WTC11 (cell line): ENCODE data around the gene PCSK7. TPM values are rescaled to one million over a fixed set of nuclear protein-coding genes. Genes with fewer than 3 reads are reported as not detected.

ENCODE experiments used
- ATAC-seq: fragments of 200-7000 bp; cut with Tn5 transposase; 2 replicates; pipeline ENCODE4 v1.10.0; 2021; ENCODE audit warnings: mild to moderate bottlenecking, moderate library complexity
- CTCF ChIA-PET: fragments of 300-600 bp; sonication (Branson Sonifier 250); formaldehyde crosslinking; loops from one replicate; lab custom pipeline; 2021; ENCODE audit warnings: antibody characterized with exemption; lab: Charles Lee
- POLR2A ChIA-PET: fragments of 350-600 bp; sonication (Branson Sonifier 250); formaldehyde crosslinking; loops from one replicate; lab custom pipeline; 2021; ENCODE audit warnings: antibody characterized with exemption; lab: Charles Lee
- DNase-seq: peaks from one replicate; pipeline ENCODE4 v3.0.0; 2021; ENCODE audit warnings: low spot score
- H3K27ac Mint-ChIP-seq: 2 replicates; pipeline ENCODE4 v1.8.0; 2021; ENCODE audit warnings: mixed read lengths
- H3K27me3 Mint-ChIP-seq: 2 replicates; pipeline ENCODE4 v1.8.0; 2021; ENCODE audit warnings: low read depth, mild to moderate bottlenecking, moderate library complexity, mixed read lengths
- H3K36me3 Mint-ChIP-seq: 2 replicates; pipeline ENCODE4 v1.8.0; 2021; ENCODE audit warnings: mixed read lengths
- H3K4me1 Mint-ChIP-seq: 2 replicates; pipeline ENCODE4 v1.8.0; 2022; ENCODE audit warnings: mixed read lengths
- H3K4me3 Mint-ChIP-seq: 2 replicates; pipeline ENCODE4 v1.8.0; 2021; ENCODE audit warnings: mild to moderate bottlenecking, moderate library complexity, mixed read lengths
- H3K9me3 Mint-ChIP-seq: 2 replicates; pipeline ENCODE4 v1.8.0; 2021; ENCODE audit warnings: mixed read lengths
- ATF1 ChIP-seq: sonication (generic); formaldehyde crosslinking; IDR thresholded peaks from 2 replicates; pipeline ENCODE4 v1.8.1; 2023; ENCODE audit warnings: mild to moderate bottlenecking, moderate library complexity, missing genetic modification reagents
- CBFB ChIP-seq: sonication (generic); formaldehyde crosslinking; IDR thresholded peaks from 2 replicates; pipeline ENCODE4 v1.8.1; 2022; ENCODE audit warnings: mild to moderate bottlenecking, low read depth, missing genetic modification reagents
- FOXJ3 ChIP-seq: sonication (generic); formaldehyde crosslinking; IDR thresholded peaks from 2 replicates; pipeline ENCODE4 v1.9.0; 2021; ENCODE audit warnings: missing genetic modification reagents, mild to moderate bottlenecking, borderline replicate concordance
- SMAD3 ChIP-seq: sonication (generic); formaldehyde crosslinking; IDR thresholded peaks from 2 replicates; pipeline ENCODE4 v1.8.0; 2022; ENCODE audit warnings: missing genetic modification reagents, mild to moderate bottlenecking, borderline replicate concordance
- SOX15 ChIP-seq: fragments of 250-450 bp; sonication (Bioruptor Pico); IDR thresholded peaks from 2 replicates; pipeline ENCODE4 v1.9.0; 2021; ENCODE audit warnings: mild to moderate bottlenecking
- TCF7 ChIP-seq: sonication (generic); formaldehyde crosslinking; IDR thresholded peaks from 2 replicates; pipeline ENCODE4 v1.8.0; 2022; ENCODE audit warnings: mild to moderate bottlenecking, low read depth, missing genetic modification reagents, moderate library complexity
- TP53 ChIP-seq: sonication (generic); formaldehyde crosslinking; IDR thresholded peaks from 2 replicates; pipeline ENCODE4 v1.8.1; 2023; ENCODE audit warnings: mild to moderate bottlenecking, missing genetic modification reagents
- ZNF263 ChIP-seq: sonication (generic); formaldehyde crosslinking; IDR thresholded peaks from 2 replicates; pipeline ENCODE4 v1.8.1; 2022; ENCODE audit warnings: low read depth, mild to moderate bottlenecking, moderate library complexity, missing genetic modification reagents
- ZNF317 ChIP-seq: sonication (generic); formaldehyde crosslinking; IDR thresholded peaks from 2 replicates; pipeline ENCODE4 v1.8.1; 2023; ENCODE audit warnings: low read depth, mild to moderate bottlenecking, moderate library complexity, missing genetic modification reagents, borderline replicate concordance
- ZNF671 ChIP-seq: fragments of 250-450 bp; sonication (Bioruptor Pico); IDR thresholded peaks from 2 replicates; pipeline ENCODE4 v1.8.0; 2021; ENCODE audit warnings: mild to moderate bottlenecking
- total RNA-seq: library from RNA; stranded (reverse); gene quantifications from 3 replicates; pipeline ENCODE4 v1.2.3, GENCODE V29; 2021
- TF ChIP-seq, protein P1 (sequence below): sonication (generic); formaldehyde crosslinking; IDR thresholded peaks from 2 replicates; pipeline ENCODE4 v1.8.0; 2023; ENCODE audit warnings: missing genetic modification reagents
- TF ChIP-seq, protein P2 (sequence below): fragments of 250-450 bp; sonication (Bioruptor Pico); IDR thresholded peaks from 2 replicates; pipeline ENCODE4 v1.9.0; 2021; ENCODE audit warnings: mild to moderate bottlenecking, borderline replicate concordance
- TF ChIP-seq, protein P3 (sequence below): sonication (generic); formaldehyde crosslinking; IDR thresholded peaks from 2 replicates; pipeline ENCODE4 v1.8.1; 2023; ENCODE audit warnings: mild to moderate bottlenecking, missing genetic modification reagents, moderate library complexity
- TF ChIP-seq, protein P4 (sequence below): sonication (generic); formaldehyde crosslinking; IDR thresholded peaks from 2 replicates; pipeline ENCODE4 v1.8.0; 2022; ENCODE audit warnings: mild to moderate bottlenecking, missing genetic modification reagents
- TF ChIP-seq, protein P5 (sequence below): sonication (generic); formaldehyde crosslinking; IDR thresholded peaks from 2 replicates; pipeline ENCODE4 v1.8.1; 2023; ENCODE audit warnings: mild to moderate bottlenecking, missing genetic modification reagents
- TF ChIP-seq, protein P6 (sequence below): sonication (generic); formaldehyde crosslinking; IDR thresholded peaks from 2 replicates; pipeline ENCODE4 v1.8.0; 2023; ENCODE audit warnings: missing genetic modification reagents, mild to moderate bottlenecking, borderline replicate concordance
- TF ChIP-seq, protein P7 (sequence below): sonication (generic); formaldehyde crosslinking; IDR thresholded peaks from 2 replicates; pipeline ENCODE4 v1.8.1; 2023; ENCODE audit warnings: mild to moderate bottlenecking, moderate library complexity, missing genetic modification reagents

Gene PCSK7
- total RNA-seq, 1 experiment from 2014 or later = 48.9 TPM

DNA sequence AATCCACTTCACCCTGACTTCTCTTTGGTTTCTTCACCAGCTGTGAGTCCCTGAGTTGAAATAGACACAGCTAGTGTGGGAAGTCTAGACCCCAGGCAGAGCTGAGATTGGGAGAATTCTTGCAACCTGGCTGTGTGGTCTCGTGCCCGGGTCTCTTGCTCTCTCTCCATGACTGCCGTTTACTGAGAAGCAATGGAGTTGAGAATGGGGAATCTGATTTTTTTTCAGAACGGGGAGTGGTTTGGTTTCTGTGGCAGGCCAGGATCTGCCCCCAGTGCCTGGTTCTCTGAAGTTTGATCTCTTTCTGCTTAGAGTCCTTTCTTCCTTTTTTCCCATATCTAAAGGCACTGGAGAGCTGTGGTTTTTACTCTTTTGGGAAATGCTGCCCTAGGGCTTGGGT is 51.9 kb downstream of the PCSK7 start:
- POLR2A ChIA-PET = interaction anchor here (0.9 to 2.3 kb wide), 4 partner anchors 20 to 36 kb away, joined by 3 to 17 read pairs (median 8); partner anchors contain the start of genes PAFAH1B2 and TAGLN
- CTCF ChIA-PET = interaction anchor here (0.6 to 5.6 kb wide), 25 partner anchors 8 to 437 kb away, joined by 3 to 68 read pairs (median 6); partner anchors contain the start of genes APOA5, BACE1, BUD13 and PAFAH1B2
- peaks cover 7% of the 10 kb centered on the region; the same call in 1 of the 2 replicates for H3K36me3 Mint-ChIP-seq
- peak overlapping the region; percentile 92 for H3K4me3 Mint-ChIP-seq
- H3K4me1 Mint-ChIP-seq = peaks cover 26% of the 10 kb centered on the region
- DNase-seq = no peak
- 0 out of 2 replicates have a peak overlapping the region, but pooled peaks have one; percentile 47 for H3K27ac Mint-ChIP-seq
- ATAC-seq = no peak
- no peaks in the 10 kb centered on the region for H3K9me3 Mint-ChIP-seq
- peaks cover 6% of the 10 kb centered on the region for H3K27me3 Mint-ChIP-seq
- no peak for TF ChIP-seq ZNF671
- no peak for TF ChIP-seq SOX15
- no peak for TF ChIP-seq ATF1 (CRISPR knock-in tag)
- TF ChIP-seq CBFB = no peak
- no peak for TF ChIP-seq ZNF263
- TF ChIP-seq, protein P1, sequence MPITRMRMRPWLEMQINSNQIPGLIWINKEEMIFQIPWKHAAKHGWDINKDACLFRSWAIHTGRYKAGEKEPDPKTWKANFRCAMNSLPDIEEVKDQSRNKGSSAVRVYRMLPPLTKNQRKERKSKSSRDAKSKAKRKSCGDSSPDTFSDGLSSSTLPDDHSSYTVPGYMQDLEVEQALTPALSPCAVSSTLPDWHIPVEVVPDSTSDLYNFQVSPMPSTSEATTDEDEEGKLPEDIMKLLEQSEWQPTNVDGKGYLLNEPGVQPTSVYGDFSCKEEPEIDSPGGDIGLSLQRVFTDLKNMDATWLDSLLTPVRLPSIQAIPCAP (CRISPR knock-in tag) = no peak
- TF ChIP-seq FOXJ3 = no peak
- TF ChIP-seq, protein P2, sequence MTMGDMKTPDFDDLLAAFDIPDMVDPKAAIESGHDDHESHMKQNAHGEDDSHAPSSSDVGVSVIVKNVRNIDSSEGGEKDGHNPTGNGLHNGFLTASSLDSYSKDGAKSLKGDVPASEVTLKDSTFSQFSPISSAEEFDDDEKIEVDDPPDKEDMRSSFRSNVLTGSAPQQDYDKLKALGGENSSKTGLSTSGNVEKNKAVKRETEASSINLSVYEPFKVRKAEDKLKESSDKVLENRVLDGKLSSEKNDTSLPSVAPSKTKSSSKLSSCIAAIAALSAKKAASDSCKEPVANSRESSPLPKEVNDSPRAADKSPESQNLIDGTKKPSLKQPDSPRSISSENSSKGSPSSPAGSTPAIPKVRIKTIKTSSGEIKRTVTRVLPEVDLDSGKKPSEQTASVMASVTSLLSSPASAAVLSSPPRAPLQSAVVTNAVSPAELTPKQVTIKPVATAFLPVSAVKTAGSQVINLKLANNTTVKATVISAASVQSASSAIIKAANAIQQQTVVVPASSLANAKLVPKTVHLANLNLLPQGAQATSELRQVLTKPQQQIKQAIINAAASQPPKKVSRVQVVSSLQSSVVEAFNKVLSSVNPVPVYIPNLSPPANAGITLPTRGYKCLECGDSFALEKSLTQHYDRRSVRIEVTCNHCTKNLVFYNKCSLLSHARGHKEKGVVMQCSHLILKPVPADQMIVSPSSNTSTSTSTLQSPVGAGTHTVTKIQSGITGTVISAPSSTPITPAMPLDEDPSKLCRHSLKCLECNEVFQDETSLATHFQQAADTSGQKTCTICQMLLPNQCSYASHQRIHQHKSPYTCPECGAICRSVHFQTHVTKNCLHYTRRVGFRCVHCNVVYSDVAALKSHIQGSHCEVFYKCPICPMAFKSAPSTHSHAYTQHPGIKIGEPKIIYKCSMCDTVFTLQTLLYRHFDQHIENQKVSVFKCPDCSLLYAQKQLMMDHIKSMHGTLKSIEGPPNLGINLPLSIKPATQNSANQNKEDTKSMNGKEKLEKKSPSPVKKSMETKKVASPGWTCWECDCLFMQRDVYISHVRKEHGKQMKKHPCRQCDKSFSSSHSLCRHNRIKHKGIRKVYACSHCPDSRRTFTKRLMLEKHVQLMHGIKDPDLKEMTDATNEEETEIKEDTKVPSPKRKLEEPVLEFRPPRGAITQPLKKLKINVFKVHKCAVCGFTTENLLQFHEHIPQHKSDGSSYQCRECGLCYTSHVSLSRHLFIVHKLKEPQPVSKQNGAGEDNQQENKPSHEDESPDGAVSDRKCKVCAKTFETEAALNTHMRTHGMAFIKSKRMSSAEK (CRISPR knock-in tag) = no peak
- TF ChIP-seq, protein P3, sequence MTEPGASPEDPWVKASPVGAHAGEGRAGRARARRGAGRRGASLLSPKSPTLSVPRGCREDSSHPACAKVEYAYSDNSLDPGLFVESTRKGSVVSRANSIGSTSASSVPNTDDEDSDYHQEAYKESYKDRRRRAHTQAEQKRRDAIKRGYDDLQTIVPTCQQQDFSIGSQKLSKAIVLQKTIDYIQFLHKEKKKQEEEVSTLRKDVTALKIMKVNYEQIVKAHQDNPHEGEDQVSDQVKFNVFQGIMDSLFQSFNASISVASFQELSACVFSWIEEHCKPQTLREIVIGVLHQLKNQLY = no peak
- TF ChIP-seq, protein P4, sequence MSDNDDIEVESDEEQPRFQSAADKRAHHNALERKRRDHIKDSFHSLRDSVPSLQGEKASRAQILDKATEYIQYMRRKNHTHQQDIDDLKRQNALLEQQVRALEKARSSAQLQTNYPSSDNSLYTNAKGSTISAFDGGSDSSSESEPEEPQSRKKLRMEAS = no peak
- no peak for TF ChIP-seq TP53 (CRISPR knock-in tag)
- TF ChIP-seq, protein P5, sequence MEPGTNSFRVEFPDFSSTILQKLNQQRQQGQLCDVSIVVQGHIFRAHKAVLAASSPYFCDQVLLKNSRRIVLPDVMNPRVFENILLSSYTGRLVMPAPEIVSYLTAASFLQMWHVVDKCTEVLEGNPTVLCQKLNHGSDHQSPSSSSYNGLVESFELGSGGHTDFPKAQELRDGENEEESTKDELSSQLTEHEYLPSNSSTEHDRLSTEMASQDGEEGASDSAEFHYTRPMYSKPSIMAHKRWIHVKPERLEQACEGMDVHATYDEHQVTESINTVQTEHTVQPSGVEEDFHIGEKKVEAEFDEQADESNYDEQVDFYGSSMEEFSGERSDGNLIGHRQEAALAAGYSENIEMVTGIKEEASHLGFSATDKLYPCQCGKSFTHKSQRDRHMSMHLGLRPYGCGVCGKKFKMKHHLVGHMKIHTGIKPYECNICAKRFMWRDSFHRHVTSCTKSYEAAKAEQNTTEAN (CRISPR knock-in tag) = no peak

DNA sequence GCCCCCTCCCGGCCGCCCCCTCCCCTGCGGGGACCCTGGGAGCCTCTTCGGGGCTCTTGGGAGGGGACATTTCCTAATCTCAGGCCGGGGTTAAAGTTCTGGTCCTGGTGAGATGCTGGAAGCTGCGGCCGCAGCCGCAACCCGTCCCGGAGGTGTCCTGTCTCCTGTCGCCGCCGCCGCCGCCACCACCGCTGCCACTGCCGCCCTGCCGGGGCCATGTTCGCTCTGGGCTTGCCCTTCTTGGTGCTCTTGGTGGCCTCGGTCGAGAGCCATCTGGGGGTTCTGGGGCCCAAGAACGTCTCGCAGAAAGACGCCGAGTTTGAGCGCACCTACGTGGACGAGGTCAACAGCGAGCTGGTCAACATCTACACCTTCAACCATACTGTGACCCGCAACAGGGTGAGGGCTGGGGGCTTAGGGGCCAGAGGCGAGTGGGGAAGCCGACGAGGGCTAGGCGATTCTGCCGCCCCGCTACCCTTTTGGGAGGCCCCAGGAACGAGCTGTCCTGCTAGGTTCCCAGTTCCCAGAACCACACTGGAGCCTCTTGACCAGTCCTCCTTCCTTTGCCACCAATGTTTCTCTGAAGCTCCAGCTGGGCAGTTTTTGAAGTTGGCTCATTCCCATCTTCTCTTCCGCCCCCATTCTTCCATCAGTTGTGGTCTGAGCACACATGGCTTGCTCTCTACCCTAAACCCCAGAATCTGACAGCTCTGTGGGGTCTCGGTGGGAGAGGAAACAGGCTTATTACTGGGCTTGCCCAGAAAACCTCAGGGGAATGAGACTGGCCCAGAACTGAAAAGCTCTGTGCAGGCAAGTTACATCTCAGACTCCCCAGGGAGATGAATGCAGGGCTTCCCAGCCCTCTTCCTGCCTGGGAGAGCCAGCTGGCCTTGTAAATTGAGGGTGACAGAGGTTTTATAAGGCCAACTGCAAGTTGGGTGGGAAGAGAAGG is 52.5 kb downstream of the PCSK7 start:
- H3K36me3 Mint-ChIP-seq = peaks cover 7% of the 10 kb centered on the region; the same call in 1 of the 2 replicates
- ChIA-PET CTCF (interaction anchor here (0.7 to 5.6 kb wide), 25 partner anchors 7 to 437 kb away, joined by 3 to 68 read pairs (median 6); partner anchors contain the start of genes APOA5, BACE1, BUD13 and PAFAH1B2), POLR2A (interaction anchor here (0.9 to 2.3 kb wide), 10 partner anchors 12 to 52 kb away, joined by 3 to 17 read pairs (median 4); partner anchors contain the start of genes PAFAH1B2, PCSK7 and TAGLN)
- no peak for TF ChIP-seq TCF7 (CRISPR knock-in tag)
- TF ChIP-seq, protein P6, sequence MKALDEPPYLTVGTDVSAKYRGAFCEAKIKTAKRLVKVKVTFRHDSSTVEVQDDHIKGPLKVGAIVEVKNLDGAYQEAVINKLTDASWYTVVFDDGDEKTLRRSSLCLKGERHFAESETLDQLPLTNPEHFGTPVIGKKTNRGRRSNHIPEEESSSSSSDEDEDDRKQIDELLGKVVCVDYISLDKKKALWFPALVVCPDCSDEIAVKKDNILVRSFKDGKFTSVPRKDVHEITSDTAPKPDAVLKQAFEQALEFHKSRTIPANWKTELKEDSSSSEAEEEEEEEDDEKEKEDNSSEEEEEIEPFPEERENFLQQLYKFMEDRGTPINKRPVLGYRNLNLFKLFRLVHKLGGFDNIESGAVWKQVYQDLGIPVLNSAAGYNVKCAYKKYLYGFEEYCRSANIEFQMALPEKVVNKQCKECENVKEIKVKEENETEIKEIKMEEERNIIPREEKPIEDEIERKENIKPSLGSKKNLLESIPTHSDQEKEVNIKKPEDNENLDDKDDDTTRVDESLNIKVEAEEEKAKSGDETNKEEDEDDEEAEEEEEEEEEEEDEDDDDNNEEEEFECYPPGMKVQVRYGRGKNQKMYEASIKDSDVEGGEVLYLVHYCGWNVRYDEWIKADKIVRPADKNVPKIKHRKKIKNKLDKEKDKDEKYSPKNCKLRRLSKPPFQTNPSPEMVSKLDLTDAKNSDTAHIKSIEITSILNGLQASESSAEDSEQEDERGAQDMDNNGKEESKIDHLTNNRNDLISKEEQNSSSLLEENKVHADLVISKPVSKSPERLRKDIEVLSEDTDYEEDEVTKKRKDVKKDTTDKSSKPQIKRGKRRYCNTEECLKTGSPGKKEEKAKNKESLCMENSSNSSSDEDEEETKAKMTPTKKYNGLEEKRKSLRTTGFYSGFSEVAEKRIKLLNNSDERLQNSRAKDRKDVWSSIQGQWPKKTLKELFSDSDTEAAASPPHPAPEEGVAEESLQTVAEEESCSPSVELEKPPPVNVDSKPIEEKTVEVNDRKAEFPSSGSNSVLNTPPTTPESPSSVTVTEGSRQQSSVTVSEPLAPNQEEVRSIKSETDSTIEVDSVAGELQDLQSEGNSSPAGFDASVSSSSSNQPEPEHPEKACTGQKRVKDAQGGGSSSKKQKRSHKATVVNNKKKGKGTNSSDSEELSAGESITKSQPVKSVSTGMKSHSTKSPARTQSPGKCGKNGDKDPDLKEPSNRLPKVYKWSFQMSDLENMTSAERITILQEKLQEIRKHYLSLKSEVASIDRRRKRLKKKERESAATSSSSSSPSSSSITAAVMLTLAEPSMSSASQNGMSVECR (CRISPR knock-in tag) = 0 out of 2 replicates have a peak, but pooled peaks have one; percentile 40
- TF ChIP-seq, protein P7, sequence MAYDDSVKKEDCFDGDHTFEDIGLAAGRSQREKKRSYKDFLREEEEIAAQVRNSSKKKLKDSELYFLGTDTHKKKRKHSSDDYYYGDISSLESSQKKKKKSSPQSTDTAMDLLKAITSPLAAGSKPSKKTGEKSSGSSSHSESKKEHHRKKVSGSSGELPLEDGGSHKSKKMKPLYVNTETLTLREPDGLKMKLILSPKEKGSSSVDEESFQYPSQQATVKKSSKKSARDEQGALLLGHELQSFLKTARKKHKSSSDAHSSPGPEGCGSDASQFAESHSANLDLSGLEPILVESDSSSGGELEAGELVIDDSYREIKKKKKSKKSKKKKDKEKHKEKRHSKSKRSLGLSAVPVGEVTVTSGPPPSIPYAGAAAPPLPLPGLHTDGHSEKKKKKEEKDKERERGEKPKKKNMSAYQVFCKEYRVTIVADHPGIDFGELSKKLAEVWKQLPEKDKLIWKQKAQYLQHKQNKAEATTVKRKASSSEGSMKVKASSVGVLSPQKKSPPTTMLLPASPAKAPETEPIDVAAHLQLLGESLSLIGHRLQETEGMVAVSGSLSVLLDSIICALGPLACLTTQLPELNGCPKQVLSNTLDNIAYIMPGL (CRISPR knock-in tag) = peak; percentile 10; the same call in 1 of the 2 replicates
- 0 out of 2 replicates have a peak, but pooled peaks have one; percentile 17 for TF ChIP-seq SMAD3 (CRISPR knock-in tag)
- TF ChIP-seq ZNF317 (CRISPR knock-in tag) = no peak
- peak overlapping the region; percentile 92 for H3K4me3 Mint-ChIP-seq
- DNase-seq (peak; percentile 41), ATAC-seq (peak; percentile 2)
- H3K9me3 Mint-ChIP-seq = no peaks in the 10 kb centered on the region
- peak overlapping the region; percentile 89 for H3K27ac Mint-ChIP-seq
- H3K27me3 Mint-ChIP-seq = peaks cover 6% of the 10 kb centered on the region
- peaks cover 26% of the 10 kb centered on the region for H3K4me1 Mint-ChIP-seq
